K562 (cell line): Measurements from ENCODE around the gene DEF6. TPM values are rescaled to one million over a fixed set of nuclear protein-coding genes. Genes with fewer than 3 reads are reported as not detected.

Experiments
- ATAC-seq: fragments of 200-7000 bp; cut with Tn5 transposase; 3 replicates; pipeline ENCODE4 v1.9.1; 2020; ENCODE audit warnings: moderate library complexity
- BruUV-seq: library from RNA; stranded (reverse); fragments of 400-500 nt; replicated peaks from 2 replicates; lab custom pipeline; 2021; lab: Mats Ljungman, UMichigan
- CTCF ChIA-PET: fragments of 300-600 bp; formaldehyde crosslinking; extraction: SDS; loops from one replicate; lab custom pipeline; 2021; ENCODE audit warnings: low intra/inter-chr PET ratio; lab: Yijun Ruan, JAX
- POLR2A ChIA-PET: fragments of 300-600, 350-650 bp; sonication (Branson Sonifier 250); formaldehyde crosslinking; extraction: SDS; loops from one replicate; lab custom pipeline; 2021; ENCODE audit warnings: antibody characterized with exemption, inconsistent platforms; lab: Yijun Ruan, JAX
- DNase-seq, 4 experiments: peaks; one replicate each; pipeline versions ENCODE4 v3.0.0 to v3.0.0-alpha.2; 2011 to 2018; ENCODE audit warnings: low spot score in 3 of 4, mixed read lengths in 3 of 4; ENCODE audit errors: extremely low read depth in 1 of 4
- FAIRE-seq: peaks from 2 replicates; lab custom pipeline; 2011; peaks lifted over from hg19 to GRCh38; lab: Jason Lieb, UNC
- H2AFZ ChIP-seq: 2 replicates; pipeline ENCODE4 v1.6.0; 2011; ENCODE audit warnings: low read depth, low read length, control low read depth, inconsistent platforms
- H3K27ac ChIP-seq: fragments of 200-600 bp; 3 replicates; pipeline ENCODE4 v1.8.0; 2011; ENCODE audit warnings: low read depth, mild to moderate bottlenecking, control low read depth, inconsistent platforms, low read length, moderate library complexity, mixed read lengths; ENCODE audit errors: extremely low read depth
- H3K27me3 ChIP-seq, 2 experiments: fragments of 300-600 bp in 1 of 2; 2 replicates in 1 of 2; 3 replicates in 1 of 2; pipeline versions ENCODE4 v1.6.0 to v1.8.0; 2011; ENCODE audit warnings: inconsistent platforms in 2 of 2, low read length in 2 of 2, mild to moderate bottlenecking in 1 of 2, mixed read lengths in 1 of 2, moderate library complexity in 1 of 2; ENCODE audit not compliant: control insufficient read depth in 2 of 2, insufficient read depth in 2 of 2
- H3K36me3 ChIP-seq: fragments of 300-600 bp; 3 replicates; pipeline ENCODE4 v1.8.0; 2011; ENCODE audit warnings: mild to moderate bottlenecking, low read length, inconsistent platforms; ENCODE audit not compliant: control insufficient read depth, insufficient read depth
- H3K4me1 ChIP-seq, 2 experiments: fragments of 200-600 bp in 1 of 2; replicated peaks in 1 of 2; 2 replicates in 1 of 2; 3 replicates in 1 of 2; pipeline versions ENCODE4 v1.5.1 to v1.8.0; 2011; ENCODE audit warnings: inconsistent platforms in 2 of 2, low read length in 2 of 2, mild to moderate bottlenecking in 1 of 2, mixed read lengths in 1 of 2, moderate library complexity in 1 of 2; ENCODE audit not compliant: control insufficient read depth in 2 of 2, insufficient read depth in 2 of 2
- H3K4me2 ChIP-seq: 2 replicates; pipeline ENCODE4 v1.6.1; 2011; ENCODE audit warnings: low read length, control low read depth, inconsistent platforms, mixed read lengths; ENCODE audit not compliant: insufficient read depth
- H3K4me3 ChIP-seq: fragments of 200-600 bp; sonication (generic), shearing (Covaris generic); 2 replicates; pipeline ENCODE4 v1.5.1; 2016; ENCODE audit warnings: control low read depth, inconsistent platforms
- H3K79me2 ChIP-seq: fragments of 200-600 bp; 3 replicates; pipeline ENCODE4 v1.8.0; 2011; ENCODE audit warnings: low read length, inconsistent platforms; ENCODE audit not compliant: control insufficient read depth, insufficient read depth
- H3K9ac ChIP-seq, 2 experiments: 2 replicates each; pipeline versions ENCODE4 v1.6.0 to v1.6.1; 2011; ENCODE audit warnings: low read depth in 2 of 2, low read length in 2 of 2, control low read depth in 1 of 2, inconsistent platforms in 1 of 2, mild to moderate bottlenecking in 1 of 2, mixed read lengths in 1 of 2; ENCODE audit not compliant: insufficient read depth in 1 of 2
- H3K9me1 ChIP-seq: one replicate; pipeline ENCODE4 v1.6.0; 2011; ENCODE audit warnings: inconsistent platforms, mild to moderate bottlenecking, low read length, moderate library complexity; ENCODE audit not compliant: control insufficient read depth, insufficient read depth
- H3K9me3 ChIP-seq: replicated peaks from 2 replicates; pipeline ENCODE4 v1.5.1; 2011; ENCODE audit warnings: low read depth, low read length, inconsistent platforms; ENCODE audit not compliant: control insufficient read depth, insufficient read depth
- H4K20me1 ChIP-seq: replicated peaks from 2 replicates; pipeline ENCODE4 v1.6.1; 2011; ENCODE audit warnings: low read length, inconsistent platforms, mixed read lengths; ENCODE audit not compliant: control insufficient read depth, insufficient read depth
- E2F8 ChIP-seq: fragments of 450-650 bp; IDR thresholded peaks from 2 replicates; pipeline ENCODE4 v1.7.1; 2018; ENCODE audit warnings: mild to moderate bottlenecking, low read depth; ENCODE audit not compliant: partially characterized antibody
- GABPB1 ChIP-seq: sonication (generic); formaldehyde crosslinking; IDR thresholded peaks from 2 replicates; pipeline ENCODE4 v1.8.0; 2022; ENCODE audit warnings: mild to moderate bottlenecking, missing genetic modification reagents
- MTA2 ChIP-seq: fragments of 450-650 bp; IDR thresholded peaks from 2 replicates; pipeline ENCODE4 v1.6.1; 2016; ENCODE audit warnings: low read depth
- NRF1 ChIP-seq, 2 experiments: fragments of 450-650 bp; IDR thresholded peaks in 1 of 2; conservative IDR thresholded peaks in 1 of 2; 2 replicates each; pipeline ENCODE4 v1.6.1; 2014; ENCODE audit warnings: mild to moderate bottlenecking in 2 of 2
- POLR2AphosphoS2 ChIP-seq: IDR thresholded peaks from 2 replicates; pipeline ENCODE4 v1.6.1; 2012; ENCODE audit warnings: low read length, improper control_type of control experiment
- RBM34 ChIP-seq: fragments of 200-400 bp; formaldehyde crosslinking; IDR thresholded peaks from 2 replicates; pipeline ENCODE4 v1.6.1; 2018; ENCODE audit warnings: low read length, borderline replicate concordance; ENCODE audit not compliant: insufficient read depth
- SMARCB1 ChIP-seq: IDR thresholded peaks from 2 replicates; pipeline ENCODE4 v1.6.1; 2011; ENCODE audit warnings: improper control_type of control experiment, low read depth; ENCODE audit not compliant: insufficient read length
- SMC3 ChIP-seq: conservative IDR thresholded peaks from 2 replicates; pipeline ENCODE4 v1.6.1; 2011; ENCODE audit warnings: low read depth, low read length, improper control_type of control experiment; ENCODE audit not compliant: insufficient read depth
- TGIF2 ChIP-seq: sonication (generic); formaldehyde crosslinking; IDR thresholded peaks from 2 replicates; pipeline ENCODE4 v1.8.1; 2022; ENCODE audit warnings: mild to moderate bottlenecking, missing genetic modification reagents, moderate library complexity
- U2AF2 ChIP-seq: fragments of 200-400 bp; formaldehyde crosslinking; optimal IDR thresholded peaks from 2 replicates; pipeline ENCODE3; 2017; ENCODE audit warnings: low read depth, mild to moderate bottlenecking, low read length
- ZNF12 ChIP-seq: sonication (generic); formaldehyde crosslinking; IDR thresholded peaks from 2 replicates; pipeline ENCODE4 v1.4.0; 2020; ENCODE audit warnings: mild to moderate bottlenecking, missing genetic modification reagents
- ZNF561 ChIP-seq: fragments of 450-650 bp; formaldehyde crosslinking; conservative IDR thresholded peaks from 2 replicates; pipeline ENCODE4 v1.4.0; 2020; ENCODE audit warnings: mild to moderate bottlenecking, moderate library complexity
- WGBS: fragments of 100-300 bp; shearing (Covaris generic); methylation state at CpG from one replicate; pipeline ENCODE4 v1.1.6; 2016; ENCODE audit warnings: low coverage, mixed read lengths; ENCODE audit not compliant: insufficient coverage; ENCODE audit errors: missing lambda C conversion rate; 5-methylcytosine and 5-hydroxymethylcytosine counted together
- in situ Hi-C: fragments of 300-500 bp; cut with MboI; formaldehyde crosslinking; loops from 4 replicates; pipeline ENCODE4 v1.15.0; 2018; ENCODE audit warnings: inconsistent platforms, mixed read lengths
- intact Hi-C: fragments of 100-400 bp; cut with micrococcal nuclease; formaldehyde crosslinking; loops from 2 replicates; pipeline ENCODE4 v1.14.2; 2022
- polyA plus RNA-seq, 8 experiments: library from polyadenylated mRNA; depleted of rRNA in 4 of 8; stranded (reverse) in 5 of 8; unstranded in 3 of 8; fragments of >200 nt; fragmentation: Nextera tagmentation in 2 of 8; fragmentation: Illumina TruSeq in 1 of 8; extraction: Ambion mirVana in 2 of 8; extraction: Trizol in 1 of 8; gene quantifications; 2 replicates each; pipeline versions ENCODE4 v1.2.1 to v1.2.3, GENCODE V29; 2011 to 2014; ENCODE audit warnings: inconsistent platforms in 1 of 8, missing spikeins in 1 of 8
- total RNA-seq, 7 experiments: library from RNA; depleted of rRNA in 6 of 7; stranded (reverse); fragments of >200 nt in 6 of 7; fragmentation: Illumina TruSeq in 2 of 7; extraction: Trizol in 2 of 7; gene quantifications; 2 replicates each; pipeline versions ENCODE4 v1.2.1 to v1.2.3, GENCODE V29; 2011 to 2021; ENCODE audit warnings: low replicate concordance in 1 of 7

DEF6 gene
- total and polyA plus RNA-seq, 9 of the 15 experiments (the other 6 are each of a cell fraction or from before 2014, with no cell fraction given): 1.3 to 44.6 (median 22.7) TPM

DNA sequence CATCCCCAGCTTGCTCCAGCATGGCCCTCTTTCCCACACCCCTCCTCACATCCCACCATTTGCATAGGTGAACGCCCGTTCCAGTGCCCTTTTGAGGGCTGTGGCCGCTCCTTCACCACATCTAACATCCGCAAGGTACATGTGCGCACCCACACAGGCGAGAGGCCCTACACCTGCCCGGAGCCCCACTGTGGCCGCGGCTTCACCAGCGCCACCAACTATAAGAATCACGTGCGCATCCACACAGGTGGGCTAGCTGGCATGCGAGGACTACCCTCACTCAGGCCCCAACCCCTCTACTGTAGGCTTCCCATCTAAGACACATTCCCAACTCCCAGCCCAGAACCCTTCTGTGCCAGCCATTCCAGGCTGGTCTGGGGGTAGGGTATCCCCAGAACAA, 6.1 kb upstream of the DEF6 start:
- Histone ChIP-seq H2AFZ (no peak overlapping the region), H3K27me3 (no peaks in the 10 kb centered on the region)
- no peak for TF ChIP-seq ZNF561
- TF ChIP-seq SMARCB1: no peak
- no peak for TF ChIP-seq MTA2
- TF ChIP-seq, all 486 proteins: peak for 0
- no peak for DNase-seq
- H3K9me1 ChIP-seq: no peaks in the 10 kb centered on the region
- intact Hi-C loops: loop anchor here (10.0 kb wide), 2 partner anchors 263 to 663 kb away; no protein-coding TSS in a partner anchor
- no peak overlapping the region for H3K27ac ChIP-seq
- in situ Hi-C loops: no loop called here
- H3K9me3 ChIP-seq: no peaks in the 10 kb centered on the region
- no peak for FAIRE-seq
- H4K20me1 ChIP-seq: no peaks in the 10 kb centered on the region
- no TSS peak for BruUV-seq
- ChIA-PET POLR2A (interaction anchor here (0.6 to 1.1 kb wide), 2 partner anchors 8 to 177 kb away, joined by 3 to 4 read pairs; partner anchors contain the start of gene RPL10A), CTCF (interaction anchor here (0.6 kb wide), 1 partner anchor 175 kb away, joined by 3 read pairs; no protein-coding TSS in a partner anchor)
- H3K9ac ChIP-seq: peak overlapping the region in 1 of 2 experiments; percentile 11; a peak in 1 of 4 replicates
- H3K4me3 ChIP-seq: no peak overlapping the region
- peaks cover 6% of the 10 kb centered on the region; the same call in 2 of the 3 replicates for H3K36me3 ChIP-seq
- no peaks in the 10 kb centered on the region for H3K79me2 ChIP-seq
- ATAC-seq: no peak
- H3K4me2 ChIP-seq: no peak overlapping the region
- 0 out of 5 replicates have a peak, but pooled peaks cover 0 to 3% of the 10 kb centered on the region in 2 experiments for H3K4me1 ChIP-seq
- 84% methylated on average over 13 of the region's 13 CpGs for WGBS

DNA sequence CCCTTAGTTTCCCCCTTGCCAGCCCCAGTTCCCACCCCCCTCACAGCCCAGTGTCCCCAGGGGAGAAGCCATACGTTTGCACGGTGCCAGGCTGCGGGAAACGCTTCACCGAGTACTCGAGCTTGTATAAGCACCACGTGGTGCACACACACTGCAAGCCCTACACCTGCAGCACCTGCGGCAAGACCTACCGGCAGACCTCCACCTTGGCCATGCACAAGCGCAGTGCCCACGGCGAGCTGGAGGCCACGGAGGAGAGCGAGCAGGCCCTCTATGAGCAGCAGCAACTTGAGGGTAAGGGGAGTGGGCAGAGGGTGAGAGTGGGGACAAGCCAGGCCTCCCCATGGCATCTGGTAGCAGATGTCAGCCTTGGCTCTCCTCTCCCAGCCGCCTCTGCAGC, 5.1 kb upstream of the DEF6 start:
- H4K20me1 ChIP-seq: no peaks in the 10 kb centered on the region
- POLR2A ChIA-PET: interaction anchor here (0.6 to 1.9 kb wide), 4 partner anchors 49 to 1077 kb away, joined by 3 to 5 read pairs (median 4); partner anchors contain the start of genes PPARD and RPL10A
- in situ Hi-C loops (no loop called here), intact Hi-C loops (loop anchor here (10.0 kb wide), 2 partner anchors 262 to 662 kb away; no protein-coding TSS in a partner anchor)
- TF ChIP-seq U2AF2: no peak
- no peak for TF ChIP-seq GABPB1 (CRISPR knock-in tag)
- no peak for TF ChIP-seq E2F8
- TF ChIP-seq POLR2AphosphoS2: no peak
- TF ChIP-seq NRF1 (conservative IDR thresholded peaks at IDR 0.05 in 1 of 2, IDR thresholded peaks at IDR 0.05 in 1 of 2): no peak
- no peak for TF ChIP-seq RBM34
- TF ChIP-seq ZNF12 (CRISPR knock-in tag): no peak
- TF ChIP-seq TGIF2 (CRISPR knock-in tag): no peak
- TF ChIP-seq SMC3: no peak
- H3K9me1 ChIP-seq: no peaks in the 10 kb centered on the region
- no peak overlapping the region for H3K27ac ChIP-seq
- H3K27me3 ChIP-seq: no peaks in the 10 kb centered on the region
- ATAC-seq: no peak
- peak overlapping the region in 1 of 2 experiments; percentile 8; a peak in 2 of 4 replicates for H3K9ac ChIP-seq
- 31% methylated on average over 15 of the region's 15 CpGs for WGBS
- CTCF ChIA-PET: no interaction called here
- peaks cover 6% of the 10 kb centered on the region; the same call in 2 of the 3 replicates for H3K36me3 ChIP-seq
- no peak overlapping the region for H2AFZ ChIP-seq
- no peaks in the 10 kb centered on the region for H3K79me2 ChIP-seq
- DNase-seq: no peak
- H3K4me3 ChIP-seq: no peak overlapping the region
- no TSS peak for BruUV-seq
- no peak for FAIRE-seq
- no peaks in the 10 kb centered on the region for H3K9me3 ChIP-seq
- H3K4me1 ChIP-seq: peaks cover 5 to 7% of the 10 kb centered on the region in 2 experiments; a peak in 4 of 5 replicates
- H3K4me2 ChIP-seq: no peak overlapping the region
